ENCODE measurements around the gene RCVRN.
A peak's percentile ranks its signal among the peaks of the same experiment; 100 is the strongest.

DNA sequence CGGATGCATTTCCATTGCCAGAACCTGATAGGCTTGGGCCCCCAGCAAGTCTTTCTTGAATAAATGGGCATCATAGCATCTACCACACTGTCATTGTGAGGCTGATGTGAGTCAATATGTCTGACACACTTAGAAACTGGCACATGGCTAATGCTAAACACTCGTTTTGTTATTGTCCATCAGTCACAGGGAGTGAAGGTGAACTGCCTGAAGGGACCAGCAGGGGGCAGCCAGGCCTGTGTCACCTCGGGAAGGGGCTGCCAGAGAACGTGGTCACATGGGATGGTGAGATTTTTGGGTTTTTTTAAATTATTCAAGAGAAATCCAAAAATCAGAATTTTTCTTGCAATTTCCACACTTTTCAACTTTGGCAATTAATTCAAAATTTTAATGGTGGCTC, 831 bp upstream of the RCVRN start:
- no peak for TF ChIP-seq POLR2A (IDR thresholded peaks at IDR 0.05)
- TF ChIP-seq, protein P1, sequence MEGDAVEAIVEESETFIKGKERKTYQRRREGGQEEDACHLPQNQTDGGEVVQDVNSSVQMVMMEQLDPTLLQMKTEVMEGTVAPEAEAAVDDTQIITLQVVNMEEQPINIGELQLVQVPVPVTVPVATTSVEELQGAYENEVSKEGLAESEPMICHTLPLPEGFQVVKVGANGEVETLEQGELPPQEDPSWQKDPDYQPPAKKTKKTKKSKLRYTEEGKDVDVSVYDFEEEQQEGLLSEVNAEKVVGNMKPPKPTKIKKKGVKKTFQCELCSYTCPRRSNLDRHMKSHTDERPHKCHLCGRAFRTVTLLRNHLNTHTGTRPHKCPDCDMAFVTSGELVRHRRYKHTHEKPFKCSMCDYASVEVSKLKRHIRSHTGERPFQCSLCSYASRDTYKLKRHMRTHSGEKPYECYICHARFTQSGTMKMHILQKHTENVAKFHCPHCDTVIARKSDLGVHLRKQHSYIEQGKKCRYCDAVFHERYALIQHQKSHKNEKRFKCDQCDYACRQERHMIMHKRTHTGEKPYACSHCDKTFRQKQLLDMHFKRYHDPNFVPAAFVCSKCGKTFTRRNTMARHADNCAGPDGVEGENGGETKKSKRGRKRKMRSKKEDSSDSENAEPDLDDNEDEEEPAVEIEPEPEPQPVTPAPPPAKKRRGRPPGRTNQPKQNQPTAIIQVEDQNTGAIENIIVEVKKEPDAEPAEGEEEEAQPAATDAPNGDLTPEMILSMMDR (IDR thresholded peaks at IDR 0.05) = peak in 4 of 6 experiments; percentile 16 to 46 (median 33)
- TF ChIP-seq POLR2AphosphoS5 (IDR thresholded peaks at IDR 0.05) = no peak

All from upper lobe of left lung (tissue), 4 donors.